Bronchial epithelial cell (primary cell): ENCODE data around the gene FAM210A. TPM values are rescaled to one million over a fixed set of nuclear protein-coding genes. Genes with fewer than 3 reads are reported as not detected.

ENCODE experiments used
- DNase-seq: peaks from one replicate; pipeline ENCODE4 v3.0.0-alpha.2; 2010; ENCODE audit warnings: low read depth
- FAIRE-seq: peaks from 2 replicates; lab custom pipeline; 2011; peaks lifted over from hg19 to GRCh38; lab: Jason Lieb, UNC
- H3K27me3 ChIP-seq: 2 replicates; pipeline ENCODE4 v1.5.1; 2011; ENCODE audit warnings: low read length; ENCODE audit not compliant: control insufficient read depth, insufficient read depth
- H3K36me3 ChIP-seq: 2 replicates; pipeline ENCODE4 v1.5.1; 2011; ENCODE audit warnings: low read length; ENCODE audit not compliant: control insufficient read depth, insufficient read depth
- H3K4me3 ChIP-seq: 2 replicates; pipeline ENCODE4 v1.5.1; 2011; ENCODE audit warnings: mild to moderate bottlenecking, low read depth, low read length, control low read depth
- total RNA-seq: library from RNA; depleted of rRNA; stranded (reverse); fragments of >200 nt; gene quantifications from 2 replicates; pipeline ENCODE4 v1.2.1, GENCODE V29; 2014
- TF ChIP-seq, protein P1 (sequence below): IDR thresholded peaks from 2 replicates; pipeline ENCODE4 v1.5.1; 2011; ENCODE audit warnings: mild to moderate bottlenecking, moderate library complexity, low read length, control low read depth, inconsistent platforms; ENCODE audit not compliant: insufficient read depth, severe bottlenecking

FAM210A gene
- total RNA-seq, 1 donor from 2014 or later: 49.8 TPM

DNA sequence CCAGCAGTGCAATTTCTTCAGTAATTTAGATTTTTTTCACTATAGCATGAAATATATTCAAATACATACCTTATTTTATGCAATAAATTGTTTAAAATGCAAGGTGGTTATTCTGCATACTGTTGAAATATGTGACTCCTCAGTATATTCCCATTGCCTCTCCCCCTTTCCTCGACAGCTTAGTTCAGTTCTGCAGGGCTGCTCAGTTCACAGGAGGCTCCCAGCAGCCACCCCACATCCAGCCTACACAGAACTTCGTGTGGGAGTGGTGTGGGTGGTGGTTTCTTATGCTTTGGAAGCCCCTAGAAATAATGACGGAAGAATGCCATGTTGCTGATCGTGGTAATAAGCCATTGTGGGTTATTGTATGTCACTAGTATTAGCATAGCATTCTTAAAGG lies 79.7 kb downstream of the FAM210A start:
- peaks cover 3% of the 10 kb centered on the region for H3K27me3 ChIP-seq
- no peak for DNase-seq
- H3K4me3 ChIP-seq: no peak overlapping the region
- FAIRE-seq: no peak
- H3K36me3 ChIP-seq: no peaks in the 10 kb centered on the region
- TF ChIP-seq, protein P1, sequence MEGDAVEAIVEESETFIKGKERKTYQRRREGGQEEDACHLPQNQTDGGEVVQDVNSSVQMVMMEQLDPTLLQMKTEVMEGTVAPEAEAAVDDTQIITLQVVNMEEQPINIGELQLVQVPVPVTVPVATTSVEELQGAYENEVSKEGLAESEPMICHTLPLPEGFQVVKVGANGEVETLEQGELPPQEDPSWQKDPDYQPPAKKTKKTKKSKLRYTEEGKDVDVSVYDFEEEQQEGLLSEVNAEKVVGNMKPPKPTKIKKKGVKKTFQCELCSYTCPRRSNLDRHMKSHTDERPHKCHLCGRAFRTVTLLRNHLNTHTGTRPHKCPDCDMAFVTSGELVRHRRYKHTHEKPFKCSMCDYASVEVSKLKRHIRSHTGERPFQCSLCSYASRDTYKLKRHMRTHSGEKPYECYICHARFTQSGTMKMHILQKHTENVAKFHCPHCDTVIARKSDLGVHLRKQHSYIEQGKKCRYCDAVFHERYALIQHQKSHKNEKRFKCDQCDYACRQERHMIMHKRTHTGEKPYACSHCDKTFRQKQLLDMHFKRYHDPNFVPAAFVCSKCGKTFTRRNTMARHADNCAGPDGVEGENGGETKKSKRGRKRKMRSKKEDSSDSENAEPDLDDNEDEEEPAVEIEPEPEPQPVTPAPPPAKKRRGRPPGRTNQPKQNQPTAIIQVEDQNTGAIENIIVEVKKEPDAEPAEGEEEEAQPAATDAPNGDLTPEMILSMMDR: no peak

DNA sequence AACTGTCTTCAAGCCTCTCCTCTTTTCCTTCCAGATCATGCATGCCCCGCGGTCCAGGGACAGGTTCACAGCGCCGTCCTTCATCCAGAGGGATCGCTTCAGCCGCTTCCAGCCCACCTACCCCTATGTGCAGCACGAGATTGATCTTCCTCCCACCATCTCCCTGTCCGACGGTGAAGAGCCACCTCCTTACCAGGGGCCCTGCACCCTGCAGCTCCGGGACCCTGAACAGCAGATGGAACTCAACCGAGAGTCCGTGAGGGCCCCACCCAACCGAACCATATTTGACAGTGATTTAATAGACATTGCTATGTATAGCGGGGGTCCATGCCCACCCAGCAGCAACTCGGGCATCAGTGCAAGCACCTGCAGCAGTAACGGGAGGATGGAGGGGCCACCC lies 81.3 kb downstream of the FAM210A start:
- FAIRE-seq (no peak), DNase-seq (no peak)
- peaks cover 3% of the 10 kb centered on the region for H3K27me3 ChIP-seq
- TF ChIP-seq, protein P1: no peak
- H3K4me3 ChIP-seq: no peak overlapping the region
- no peaks in the 10 kb centered on the region for H3K36me3 ChIP-seq

DNA sequence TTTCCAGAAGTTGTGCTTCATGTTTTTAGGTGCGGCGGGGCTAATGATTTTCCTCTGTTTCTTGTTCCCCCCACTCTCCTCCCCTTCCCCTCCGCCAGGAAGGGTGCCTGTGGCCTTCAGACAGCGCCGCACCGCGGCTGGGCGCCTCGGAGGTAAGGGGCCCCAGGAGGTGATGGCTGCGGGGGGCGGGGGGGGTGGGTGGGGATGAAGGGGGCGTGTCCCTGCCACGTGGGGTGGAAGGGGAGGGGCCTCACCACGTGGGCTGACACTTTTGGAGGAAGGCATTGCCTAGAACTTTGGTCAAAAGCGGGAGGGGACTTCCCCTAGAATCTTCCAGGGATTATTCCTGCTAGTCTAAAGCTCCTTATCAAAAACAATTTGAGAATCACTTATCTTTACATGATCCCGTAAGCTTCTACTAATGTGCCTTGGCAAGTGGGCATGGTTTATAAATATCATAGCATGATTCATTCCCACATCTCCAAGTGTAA lies 83.1 kb downstream of the FAM210A start:
- Histone ChIP-seq H3K27me3 (peaks cover 3% of the 10 kb centered on the region), H3K4me3 (no peak overlapping the region), H3K36me3 (no peaks in the 10 kb centered on the region)
- no peak for FAIRE-seq
- DNase-seq: no peak
- TF ChIP-seq, protein P1: no peak

DNA sequence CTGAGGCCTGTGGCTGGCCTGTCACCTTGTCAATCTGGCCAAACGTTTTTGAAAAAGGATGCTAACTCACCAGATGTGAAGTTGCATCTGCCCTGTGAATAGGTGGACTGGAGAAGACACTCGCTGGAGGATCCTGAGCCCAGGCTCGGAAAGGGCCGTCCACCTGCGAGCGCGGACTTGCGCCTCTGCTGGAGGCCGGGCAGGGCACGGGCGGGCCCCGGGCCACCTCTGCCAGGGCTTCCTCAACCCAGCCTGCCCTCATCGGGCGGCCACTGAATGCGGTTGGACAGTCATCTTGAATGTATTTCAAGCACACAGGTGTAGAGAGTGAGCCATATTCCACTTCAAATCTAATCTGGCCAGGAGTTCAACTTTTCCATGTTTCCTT lies 83.9 kb downstream of the FAM210A start:
- TF ChIP-seq, protein P1: no peak
- Histone ChIP-seq H3K27me3 (peaks cover 3% of the 10 kb centered on the region), H3K4me3 (no peak overlapping the region), H3K36me3 (no peaks in the 10 kb centered on the region)
- DNase-seq (no peak), FAIRE-seq (no peak)

DNA sequence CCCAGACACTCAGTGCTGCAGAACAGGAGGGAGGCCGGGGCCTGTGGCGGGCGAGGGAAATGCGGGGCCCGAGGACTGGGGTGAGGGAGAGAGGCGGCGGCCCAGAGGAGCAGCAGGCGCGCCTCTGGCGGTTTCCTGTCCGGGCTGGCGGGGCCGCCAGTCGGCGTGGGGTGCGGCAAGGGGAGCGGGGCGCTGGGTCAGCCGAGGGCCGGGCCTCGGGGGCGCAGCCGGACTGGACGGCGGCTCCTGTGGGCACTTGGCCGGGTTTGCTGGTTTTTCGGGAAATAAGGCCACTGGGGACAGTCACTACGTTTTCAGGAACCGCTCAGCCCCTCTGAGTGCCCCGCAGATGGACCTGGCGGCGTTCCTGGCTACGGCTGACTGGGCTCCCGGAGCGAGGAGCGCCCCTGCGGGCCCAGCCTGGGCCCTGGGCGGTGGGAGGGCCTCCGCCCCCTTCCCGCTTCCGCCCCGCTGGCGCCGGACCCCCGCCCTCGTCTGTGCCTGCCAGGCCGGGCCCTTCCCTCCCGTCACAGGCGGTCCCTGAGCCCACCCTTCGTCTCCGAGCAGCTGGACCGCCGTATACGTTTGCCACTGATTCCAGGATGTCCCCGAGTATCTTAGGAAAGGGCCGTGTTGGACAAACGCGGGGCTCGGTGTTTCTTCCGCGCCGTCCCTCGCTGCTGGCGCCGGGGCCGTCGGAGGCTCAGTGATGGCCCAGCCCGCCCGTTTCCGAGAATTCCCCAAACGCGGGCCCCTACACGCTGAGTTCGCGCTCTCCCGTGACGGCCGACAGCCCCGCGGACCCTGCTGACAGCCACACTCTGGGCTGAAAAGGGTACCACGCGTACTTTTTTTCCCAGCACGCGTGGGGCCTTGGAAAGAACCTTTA lies 84.6 kb downstream of the FAM210A start:
- Histone ChIP-seq H3K36me3 (no peaks in the 10 kb centered on the region), H3K4me3 (peak overlapping the region; percentile 14), H3K27me3 (peaks cover 3% of the 10 kb centered on the region)
- FAIRE-seq (no peak), DNase-seq (no peak)
- TF ChIP-seq, protein P1: no peak
